Measurements from ENCODE around the gene NFIC. TPM values are rescaled to one million over a fixed set of nuclear protein-coding genes. Genes with fewer than 3 reads are reported as not detected.

Gene NFIC
- total RNA-seq, 1 donor from 2014 or later = 178 TPM

DNA sequence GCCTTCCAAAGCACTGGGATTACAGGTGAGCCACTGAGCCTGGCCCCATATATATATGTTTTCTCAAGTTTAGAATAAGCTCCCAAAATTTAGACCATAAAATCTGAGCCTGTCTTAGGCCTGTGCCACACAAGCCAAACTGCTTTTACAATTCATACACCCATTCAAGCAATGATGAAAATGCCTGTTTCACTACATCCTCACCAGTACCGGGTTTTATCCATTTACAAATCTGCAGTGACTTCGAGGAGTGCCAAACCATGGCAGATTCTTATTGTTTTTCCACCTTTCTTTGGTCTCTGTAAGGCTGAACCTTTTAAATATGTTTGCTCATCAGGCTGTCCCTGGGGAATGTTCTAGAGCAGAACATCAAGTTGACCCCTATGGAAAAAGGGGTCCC lies 9.6 kb upstream of the NFIC start:
- ATAC-seq (no peak), DNase-seq (ENCODE audit: low spot score) (no peak)
- intact Hi-C loops (cut with DNase I) = no loop called here

DNA sequence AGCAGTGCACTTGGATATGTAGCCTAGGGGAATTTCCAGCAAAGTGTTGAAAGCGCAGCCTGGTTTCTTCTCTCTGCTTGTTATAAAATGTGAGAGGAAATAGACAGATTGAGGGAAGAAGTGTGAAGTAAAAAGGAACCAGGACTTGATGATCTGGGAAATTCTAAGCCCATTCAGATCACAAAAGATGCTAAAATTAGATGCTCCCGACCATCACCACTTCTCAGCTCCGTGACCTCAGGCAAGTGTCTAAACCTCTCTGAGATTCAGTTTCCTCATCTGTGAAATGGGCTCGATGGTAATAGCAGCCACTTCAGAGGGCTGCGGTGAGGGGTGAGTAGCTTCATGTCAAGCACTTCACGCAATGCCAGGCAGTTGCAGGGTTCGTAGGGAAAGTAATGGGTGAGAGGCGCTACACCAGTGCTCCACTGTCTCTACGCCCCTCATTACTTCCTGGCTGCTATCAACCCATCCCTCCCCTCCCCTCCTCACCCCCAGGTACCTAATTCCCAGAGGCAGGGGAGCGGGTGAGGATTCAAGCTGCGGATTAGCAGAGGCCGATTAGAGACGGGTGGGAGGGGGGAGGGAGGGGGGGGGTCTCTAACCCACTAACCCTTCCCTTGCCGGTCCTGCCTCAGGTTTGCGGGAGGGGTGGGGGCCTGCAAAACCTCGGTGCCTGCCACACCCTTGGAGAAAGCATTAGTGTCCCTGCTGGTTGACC lies 9.0 kb upstream of the NFIC start:
- intact Hi-C loops (cut with DNase I) = no loop called here
- ATAC-seq (no peak), DNase-seq (ENCODE audit: low spot score) (no peak)

DNA sequence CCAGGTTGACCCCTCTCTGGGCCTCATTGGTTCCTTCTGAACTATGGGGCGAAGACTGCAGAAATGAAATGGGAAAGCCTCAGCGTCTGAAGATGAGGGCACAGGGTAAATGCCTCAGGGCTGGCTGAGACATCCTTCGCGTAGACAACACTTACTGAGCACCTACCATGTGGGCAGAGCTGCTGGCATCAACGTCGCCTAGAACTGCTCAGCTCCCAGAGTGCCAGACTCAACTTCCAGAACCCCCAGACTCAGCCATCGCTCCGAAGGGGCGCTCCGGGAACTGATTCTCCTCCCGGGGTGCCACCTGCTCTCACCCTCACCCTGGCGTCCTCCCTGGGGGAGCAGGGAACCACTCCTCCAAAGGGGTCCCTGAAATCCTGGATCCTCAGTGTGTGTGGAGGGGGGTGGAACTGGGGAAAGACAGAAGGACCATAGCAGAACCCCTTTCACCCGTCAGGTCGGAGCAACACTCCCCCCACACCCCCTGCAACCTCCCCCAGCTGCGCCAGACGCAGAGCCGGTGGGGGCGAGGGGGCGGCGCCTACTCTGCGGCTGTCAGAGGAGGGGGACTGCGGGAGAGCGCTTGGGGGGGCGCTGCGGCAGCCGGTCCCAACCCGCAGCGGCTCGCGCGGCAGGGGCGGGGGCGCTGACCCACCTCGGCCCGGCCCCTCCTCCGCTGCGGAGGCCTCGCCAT lies 8.2 kb upstream of the NFIC start:
- ATAC-seq = no peak
- DNase-seq (ENCODE audit: low spot score) = peak; percentile 65
- intact Hi-C loops (cut with DNase I) = no loop called here

DNA sequence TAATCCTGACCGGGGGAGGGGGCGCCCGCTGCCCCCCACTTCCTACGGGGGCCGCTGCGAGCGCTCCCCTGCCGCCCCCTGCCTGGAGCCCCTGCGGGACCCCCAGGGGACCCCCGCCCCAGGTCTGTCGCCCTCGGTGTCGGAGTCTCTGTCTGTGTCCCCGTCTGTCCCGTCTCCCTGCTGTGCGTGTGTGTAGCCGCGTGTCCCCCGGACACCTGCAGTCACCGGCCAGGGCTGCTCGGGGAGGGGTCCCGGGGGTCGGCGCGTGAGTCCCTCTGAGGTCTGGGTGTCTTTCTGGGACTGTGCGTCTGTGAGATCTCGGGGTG lies 7.7 kb upstream of the NFIC start:
- DNase-seq (ENCODE audit: low spot score) (no peak), ATAC-seq (peak; percentile 0)
- intact Hi-C loops (cut with DNase I) = no loop called here

DNA sequence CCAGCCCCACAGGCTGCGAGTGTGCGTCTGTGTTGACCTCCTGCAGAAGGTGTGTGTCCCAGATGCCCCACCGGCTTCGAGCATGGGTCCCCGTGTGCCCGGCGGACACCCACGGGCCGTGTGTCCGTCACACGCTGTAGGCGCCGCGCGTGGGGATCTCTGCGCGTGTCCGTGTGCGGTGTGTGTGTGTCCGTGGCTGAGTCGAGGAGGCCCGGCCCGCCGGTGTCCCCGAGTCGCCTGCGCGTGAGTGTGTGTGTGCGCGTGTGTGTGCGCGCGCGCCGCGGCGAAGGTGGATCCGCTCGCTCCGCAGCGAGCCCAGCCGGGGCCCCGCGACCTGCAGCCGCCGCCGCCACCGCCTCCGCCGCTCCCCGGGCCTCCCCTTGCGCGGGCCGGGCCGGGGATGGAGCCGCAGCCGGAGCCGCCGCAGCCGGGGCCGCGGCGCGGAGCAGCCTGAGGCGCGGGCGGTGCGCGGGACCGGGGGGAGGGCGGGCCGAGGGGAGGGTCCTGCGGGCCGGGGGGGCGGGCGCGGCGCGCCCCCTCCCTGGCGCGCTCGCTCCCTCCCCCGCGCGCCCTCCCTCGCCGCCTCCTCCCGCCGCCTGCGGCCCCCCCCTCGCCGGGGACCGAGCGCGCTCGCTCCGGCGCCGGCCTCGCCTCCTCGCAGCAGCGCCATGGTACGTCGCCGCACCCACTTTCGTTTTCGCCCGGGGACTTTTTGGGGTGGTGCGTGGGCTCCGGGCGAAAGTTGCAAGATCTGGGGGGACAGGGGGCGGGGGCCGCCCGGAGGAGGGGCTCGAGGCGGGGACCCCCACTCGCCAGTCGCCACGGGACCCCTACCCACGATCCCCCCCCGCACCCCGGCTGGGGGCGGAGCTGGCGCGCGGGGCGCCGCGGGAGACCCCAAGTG lies 7.1 kb upstream of the NFIC start:
- ATAC-seq (peak; percentile 31), DNase-seq (ENCODE audit: low spot score) (peak; percentile 84)
- intact Hi-C loops (cut with DNase I) = no loop called here

DNA sequence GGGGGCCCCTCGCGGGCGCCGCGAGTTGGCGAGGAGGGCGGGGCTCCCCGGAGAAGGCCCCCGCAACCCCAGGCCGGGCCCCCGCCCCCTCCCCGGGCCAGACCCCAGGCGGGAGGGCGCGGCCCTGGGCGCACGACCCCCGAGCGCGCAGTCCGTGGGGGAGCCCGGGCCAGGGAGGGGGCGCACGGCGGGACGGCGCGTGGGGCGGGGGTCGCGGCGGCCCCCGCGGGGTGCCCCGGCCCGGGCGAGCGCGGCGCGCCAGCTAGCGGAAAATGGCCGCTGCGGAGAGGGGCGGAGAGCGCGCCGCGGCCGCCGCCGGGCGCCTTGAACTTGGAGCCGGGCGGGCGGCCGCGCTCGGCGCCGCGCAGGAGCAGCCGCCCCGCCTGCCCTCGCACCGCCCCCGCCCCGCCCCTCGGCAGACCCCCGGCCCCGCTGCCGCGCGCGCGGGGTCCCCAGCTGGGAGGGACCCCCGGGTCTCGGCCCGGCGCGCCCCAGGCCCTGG lies 6.4 kb upstream of the NFIC start:
- intact Hi-C loops (cut with DNase I) = loop anchor here (2.0 kb wide), 1 partner anchor 43 kb away; no protein-coding TSS in a partner anchor
- ATAC-seq = no peak

DNA sequence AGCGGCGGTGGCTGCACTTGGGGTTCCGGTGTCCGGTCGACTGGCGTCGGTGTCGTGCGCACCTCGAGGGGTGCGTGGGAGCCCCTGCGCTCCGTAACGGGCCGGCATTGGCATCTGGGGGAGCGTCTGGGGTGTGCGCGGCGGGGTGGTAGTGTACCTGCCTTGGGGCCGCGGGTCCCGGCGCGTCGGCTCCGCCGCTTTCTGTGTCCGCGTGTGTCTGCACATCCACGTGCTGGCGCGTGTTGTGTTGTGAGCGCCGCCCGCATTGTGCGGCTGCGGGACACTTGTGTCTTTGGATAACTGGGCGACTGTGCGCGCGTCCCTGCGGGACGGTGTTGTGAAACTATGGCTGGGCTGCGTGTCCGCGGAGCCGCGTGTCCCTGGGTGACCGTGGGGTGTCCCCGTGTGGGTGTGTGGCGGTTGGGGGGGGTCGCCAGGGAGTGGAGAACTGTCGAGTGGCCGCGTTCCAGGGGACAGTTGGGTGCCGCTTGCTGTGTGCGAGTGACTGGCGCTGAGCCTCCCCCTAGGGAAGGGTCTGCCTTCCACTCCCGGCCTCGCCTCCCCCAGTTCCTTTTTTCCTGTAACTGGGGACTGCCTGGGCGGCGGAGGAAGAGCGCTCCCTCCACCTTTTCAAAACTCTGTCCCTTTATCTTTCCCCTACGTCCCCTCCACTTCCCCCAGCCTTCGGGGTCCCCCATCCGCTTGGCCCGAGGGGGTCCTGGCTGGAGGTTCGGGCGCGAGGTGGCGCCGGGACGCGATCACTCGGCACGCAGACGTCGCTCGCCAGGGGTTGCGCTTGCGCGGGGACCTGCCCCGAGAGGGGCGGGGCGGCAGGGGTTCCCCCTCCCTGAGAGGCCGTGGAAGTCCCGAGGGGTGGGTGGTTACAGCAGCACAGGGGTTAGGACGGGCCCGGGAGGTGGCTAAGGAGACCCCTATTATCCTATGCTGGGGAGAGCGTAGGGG lies 5.7 kb upstream of the NFIC start:
- DNase-seq (ENCODE audit: low spot score) (peak; percentile 87), ATAC-seq (peak; percentile 55)
- intact Hi-C loops (cut with DNase I) = loop anchor here (2.0 kb wide), 1 partner anchor 42 kb away; no protein-coding TSS in a partner anchor

More for the DNA sequence above, 6.4 kb upstream of the NFIC start:
- DNase-seq (ENCODE audit: low spot score) = no peak

DNA sequence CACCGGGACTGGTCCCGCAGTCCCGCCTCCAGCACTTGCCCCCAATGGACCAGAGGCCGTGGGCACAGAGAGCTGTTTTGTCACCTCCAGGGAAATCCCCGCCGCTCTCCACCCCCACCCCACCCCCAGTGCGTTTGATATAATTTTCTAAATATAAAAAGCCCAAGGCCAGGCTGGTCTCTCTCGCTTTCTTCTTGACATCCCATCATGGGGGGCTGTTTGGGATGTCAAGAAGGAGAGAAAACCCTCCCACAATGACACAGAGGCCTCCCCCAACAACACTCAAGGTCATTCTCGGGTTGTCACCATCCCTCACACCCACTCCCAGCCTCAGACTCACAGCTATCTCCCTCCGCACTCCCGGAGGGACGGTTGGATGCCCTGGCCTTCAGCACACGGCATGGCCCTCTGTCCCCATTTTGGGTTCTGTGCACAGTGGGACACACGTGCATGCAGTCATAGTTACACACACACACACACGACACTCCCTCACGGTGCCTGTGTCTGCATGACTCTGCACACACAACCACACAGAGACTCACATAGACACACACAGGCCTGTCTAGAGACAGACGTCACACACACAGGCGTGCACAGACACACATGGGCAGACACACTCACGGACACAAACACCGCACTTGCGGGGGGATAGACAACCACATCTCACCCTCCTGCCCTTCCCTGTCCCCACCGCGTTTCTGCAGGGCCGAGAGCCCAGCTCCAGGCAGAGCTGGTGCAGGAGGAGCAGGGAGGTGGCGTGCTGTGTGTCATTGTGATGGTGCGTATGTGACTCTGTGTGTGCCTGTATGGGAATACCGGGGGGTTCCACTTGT lies 4.8 kb upstream of the NFIC start:
- DNase-seq (ENCODE audit: low spot score) (no peak), ATAC-seq (no peak)
- intact Hi-C loops (cut with DNase I) = loop anchor here (2.0 kb wide), 1 partner anchor 41 kb away; no protein-coding TSS in a partner anchor

DNA sequence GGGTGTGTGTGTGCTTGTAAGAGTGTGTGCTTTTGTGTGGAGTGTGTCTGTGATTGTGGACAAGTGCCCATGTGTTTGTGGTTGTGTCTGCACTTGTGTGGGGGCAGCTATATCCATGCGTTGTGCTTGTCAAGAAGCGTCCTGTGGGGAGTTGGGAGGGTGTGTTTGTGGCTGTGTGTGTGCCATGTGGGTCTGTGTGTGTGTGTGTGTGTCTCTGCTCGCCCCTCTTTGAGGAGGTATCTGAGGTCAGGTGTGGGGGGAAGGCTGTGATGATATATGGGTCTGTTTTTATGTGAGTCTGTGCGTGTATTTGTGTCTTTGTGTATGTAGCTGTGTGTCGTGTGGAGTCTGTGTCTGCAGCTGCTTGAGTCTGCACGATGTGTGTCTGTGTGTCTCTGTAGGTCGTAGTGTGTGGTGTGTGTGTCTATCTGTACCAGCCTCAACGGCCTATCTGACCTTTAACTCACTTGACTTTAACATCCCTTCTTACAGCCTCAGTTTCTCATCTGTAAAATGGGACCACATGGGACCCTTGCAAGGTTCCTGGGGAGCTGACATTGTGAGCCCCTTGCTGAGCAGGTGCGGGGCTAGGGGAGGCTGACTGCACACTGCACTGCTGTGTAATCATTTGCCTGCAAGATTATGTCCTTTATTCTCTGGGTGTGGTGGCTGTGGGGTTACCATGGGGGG lies 4.0 kb upstream of the NFIC start:
- DNase-seq (ENCODE audit: low spot score) = no peak
- no peak for ATAC-seq
- intact Hi-C loops (cut with DNase I) = no loop called here

DNA sequence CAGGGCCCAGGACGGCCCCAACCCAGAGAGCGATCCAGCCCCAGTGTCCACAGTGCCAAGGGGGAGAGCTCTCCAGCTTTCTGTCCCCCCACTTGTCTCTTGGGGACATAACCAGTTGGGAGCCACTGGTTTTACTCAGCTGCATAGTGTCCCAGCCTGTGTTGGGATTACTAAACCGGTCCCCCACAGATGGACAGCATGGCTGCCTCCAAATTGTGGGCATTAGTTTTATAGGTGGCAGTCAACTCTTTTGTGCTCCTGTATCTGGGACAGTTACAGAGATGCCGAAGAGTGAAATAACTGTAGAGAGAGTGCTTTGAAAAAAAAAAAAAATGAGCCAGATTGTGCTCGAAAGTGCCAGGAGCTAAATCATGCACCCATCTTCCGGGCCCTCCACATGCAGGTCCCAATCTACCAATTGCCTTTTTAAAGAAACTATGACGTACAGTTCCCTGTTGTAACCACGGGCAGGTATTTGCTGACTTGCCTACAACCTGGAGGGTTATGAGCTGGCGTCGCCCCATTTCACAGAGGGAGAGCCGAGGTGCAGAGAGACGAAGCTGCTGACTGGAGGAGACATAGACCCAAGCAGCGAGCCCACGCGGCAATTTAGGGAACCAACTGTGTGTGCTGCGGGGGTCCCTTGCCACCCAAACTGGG lies 2.4 kb upstream of the NFIC start:
- intact Hi-C loops (cut with DNase I) = no loop called here
- DNase-seq (ENCODE audit: low spot score) (no peak), ATAC-seq (no peak)

DNA sequence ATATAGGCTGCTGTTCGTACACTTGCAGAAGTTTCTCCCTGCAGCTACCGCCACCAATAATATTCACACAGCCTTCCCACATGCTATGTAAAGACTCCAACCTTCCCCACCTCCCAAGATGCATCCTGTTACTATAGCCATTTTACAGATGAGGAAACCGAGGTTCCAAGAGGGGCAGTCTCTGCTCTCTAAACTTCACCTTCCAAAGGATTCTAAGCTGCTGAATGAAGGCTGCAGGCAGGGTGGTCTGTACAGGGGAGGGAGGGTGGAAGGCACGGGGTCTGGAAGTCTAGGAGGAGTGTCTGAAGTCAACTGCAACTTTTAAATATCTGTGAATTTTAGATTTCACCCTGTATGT lies 1.9 kb upstream of the NFIC start:
- intact Hi-C loops (cut with DNase I) = no loop called here

DNA sequence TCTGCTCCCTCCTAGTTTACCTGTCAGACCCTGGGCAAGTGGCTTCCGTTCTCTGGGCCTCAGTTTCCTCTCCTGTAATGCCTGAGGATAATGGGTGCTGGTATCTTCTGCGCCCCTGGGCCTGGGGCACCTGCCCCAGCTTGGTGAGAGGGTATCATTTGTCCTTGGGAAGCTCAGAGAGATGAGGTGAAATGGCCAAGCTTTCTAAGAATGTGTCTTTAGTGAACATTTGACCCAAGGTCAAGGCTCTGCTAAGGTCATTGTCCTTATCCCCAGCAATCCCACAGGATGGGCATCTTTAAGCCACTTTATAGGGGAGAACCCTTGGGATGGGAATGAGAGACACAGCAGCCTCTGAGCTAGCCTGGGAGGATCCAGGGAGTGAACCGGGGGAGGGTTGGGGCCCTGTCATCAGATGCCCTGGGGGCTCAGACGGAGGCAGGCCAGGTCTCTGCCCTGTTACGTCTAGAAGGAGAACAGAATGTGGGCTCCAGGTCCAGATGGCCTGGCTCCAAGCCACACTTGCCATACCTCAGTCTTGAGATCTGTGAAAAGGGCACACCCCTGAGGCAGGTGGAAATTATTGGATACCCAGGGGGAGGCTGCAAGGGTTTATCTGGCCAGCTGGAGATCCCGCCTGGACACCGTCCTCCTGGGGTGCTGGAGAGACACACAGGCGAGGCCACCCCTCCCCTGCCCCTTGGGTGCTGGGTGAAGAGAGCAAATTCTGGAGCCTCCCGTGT lies 1.1 kb upstream of the NFIC start:
- no peak for DNase-seq (ENCODE audit: low spot score)
- intact Hi-C loops (cut with DNase I) = no loop called here
- ATAC-seq = peak; percentile 4

More for the DNA sequence above, 1.9 kb upstream of the NFIC start:
- DNase-seq (ENCODE audit: low spot score) (no peak), ATAC-seq (no peak)

DNA sequence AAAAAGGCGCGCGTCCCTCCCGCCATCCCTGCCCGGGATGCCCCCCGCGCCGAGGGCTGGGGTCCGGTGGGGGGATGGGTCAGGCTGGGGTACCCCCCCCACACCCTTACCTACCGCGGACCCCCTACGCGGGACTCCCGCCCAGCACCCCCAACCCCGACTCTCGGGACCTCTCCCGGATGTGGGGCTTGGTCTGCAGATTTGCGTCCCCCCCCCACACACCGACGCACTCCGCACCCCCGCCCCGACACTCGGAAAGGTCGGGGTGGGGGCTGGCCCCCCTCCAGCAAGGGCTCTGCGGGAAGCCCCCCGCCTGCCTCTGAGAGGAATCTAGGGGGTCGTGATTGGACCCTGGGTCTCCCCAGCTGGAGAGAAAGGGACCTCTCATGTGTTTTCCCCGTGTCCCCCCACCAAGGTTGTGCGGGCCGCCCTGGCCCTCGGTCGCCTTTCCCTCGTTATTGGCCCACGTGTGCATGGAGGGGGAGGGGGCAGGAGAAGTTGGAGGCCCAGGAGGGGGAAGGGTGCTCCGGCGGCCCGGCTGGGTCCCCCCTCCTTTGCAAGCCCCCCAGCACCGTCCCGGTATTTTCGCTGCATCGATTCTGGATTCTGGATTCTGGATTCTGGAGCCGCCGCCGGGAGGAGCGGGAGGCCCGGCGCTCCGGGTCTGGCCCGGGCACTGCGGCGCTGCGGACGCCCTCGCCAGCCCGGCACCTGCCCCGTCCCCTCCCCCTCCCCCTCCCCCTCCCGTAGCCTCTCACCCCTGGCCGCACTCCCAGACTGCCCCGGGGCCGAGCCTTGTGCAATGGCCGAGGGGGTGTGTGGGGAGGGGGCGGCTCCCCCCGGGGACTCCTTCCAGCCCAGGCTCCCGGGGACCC lies 607 bp downstream of the NFIC start:
- DNase-seq (ENCODE audit: low spot score) (peak; percentile 82), ATAC-seq (peak; percentile 18)
- intact Hi-C loops (cut with DNase I) = no loop called here

DNA sequence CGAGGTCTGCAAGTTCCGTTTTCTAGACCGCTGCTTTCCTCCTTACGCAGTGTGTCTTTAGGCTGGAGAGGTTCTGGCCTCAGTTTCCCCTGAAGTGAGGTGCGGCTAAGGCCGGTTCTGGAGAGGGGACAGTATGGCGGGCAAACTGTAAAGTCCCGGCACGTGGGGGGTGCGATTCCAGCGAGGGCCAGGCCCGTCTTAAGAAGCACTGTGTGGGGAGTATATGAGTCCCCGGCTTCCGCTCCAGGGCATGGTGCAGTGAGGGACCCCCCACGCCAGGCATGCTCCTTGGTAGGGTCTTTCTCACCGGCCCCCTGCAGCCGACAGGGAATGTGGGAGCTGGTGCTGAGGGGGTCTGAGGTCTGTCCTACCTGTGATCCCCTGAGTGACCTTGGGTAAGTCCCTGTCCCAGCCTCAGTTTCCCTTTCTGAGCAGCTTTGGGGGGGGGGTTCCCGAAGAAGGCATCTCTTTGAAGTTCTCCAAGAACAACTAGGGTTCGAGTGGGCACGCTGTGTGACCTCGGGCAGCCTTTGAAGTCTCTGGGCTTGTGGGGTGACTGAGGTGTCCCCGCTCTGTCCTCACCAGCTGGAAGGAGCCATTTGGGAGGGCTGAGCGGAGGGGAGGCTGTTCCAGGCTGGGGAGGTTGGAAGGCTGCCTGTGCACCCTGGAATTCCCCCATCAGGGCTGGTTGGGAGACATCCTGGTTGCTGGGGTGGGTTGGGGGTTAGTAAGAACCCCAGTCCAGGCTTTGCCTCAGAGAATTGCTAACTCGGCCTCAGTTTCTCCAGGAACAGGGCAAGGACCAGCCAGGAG lies 1.5 kb downstream of the NFIC start:
- ATAC-seq = no peak
- intact Hi-C loops (cut with DNase I) = no loop called here
- no peak for DNase-seq (ENCODE audit: low spot score)
